ENCODE measurements around the gene SFRP5.
A peak's percentile ranks its signal among the peaks of the same experiment; 100 is the strongest.

Gene SFRP5

GRCh38 chr10:97771913-97772823 is at the start of gene SFRP5:
TSS of gene SFRP5 (minus strand) at chr10:97771999. CDS start at chr10:97771833, 166 bp downstream.
- no peak for DNase-seq (ENCODE audit: extremely low read depth in 1 of 2, low read depth in 1 of 2)

- no peak for DNase-seq (ENCODE audit: extremely low read depth in 1 of 2, low read depth in 1 of 2)
Measured at GRCh38 chr10:97820096-97820704, 48.4 kb upstream of the SFRP5 start.

- no peak for DNase-seq (ENCODE audit: extremely low read depth in 1 of 2, low read depth in 1 of 2)
Measured at GRCh38 chr10:97818572-97818971, 46.8 kb upstream of the SFRP5 start.

GRCh38 chr10:97816609-97817008 is 44.8 kb upstream of the SFRP5 start:
- DNase-seq (ENCODE audit: extremely low read depth in 1 of 2, low read depth in 1 of 2), result no peak

GRCh38 chr10:97814996-97815395 is 43.2 kb upstream of the SFRP5 start:
- no peak for DNase-seq (ENCODE audit: extremely low read depth in 1 of 2, low read depth in 1 of 2)

GRCh38 chr10:97813311-97813710 is 41.5 kb upstream of the SFRP5 start:
- DNase-seq (ENCODE audit: extremely low read depth in 1 of 2, low read depth in 1 of 2), result no peak

- DNase-seq (ENCODE audit: extremely low read depth in 1 of 2, low read depth in 1 of 2), result no peak
Measured at GRCh38 chr10:97812696-97813095, 40.9 kb upstream of the SFRP5 start.

- no peak for DNase-seq (ENCODE audit: extremely low read depth in 1 of 2, low read depth in 1 of 2)
Measured at GRCh38 chr10:97811958-97812357, 40.2 kb upstream of the SFRP5 start.

- no peak for DNase-seq (ENCODE audit: extremely low read depth in 1 of 2, low read depth in 1 of 2)
Measured at GRCh38 chr10:97810446-97810845, 38.6 kb upstream of the SFRP5 start.

GRCh38 chr10:97805949-97806348 is 34.1 kb upstream of the SFRP5 start:
- no peak for DNase-seq (ENCODE audit: extremely low read depth in 1 of 2, low read depth in 1 of 2)

- no peak for DNase-seq (ENCODE audit: extremely low read depth in 1 of 2, low read depth in 1 of 2)
Measured at GRCh38 chr10:97805096-97805884, 33.5 kb upstream of the SFRP5 start.

GRCh38 chr10:97801422-97801821 is 29.6 kb upstream of the SFRP5 start:
- no peak for DNase-seq (ENCODE audit: extremely low read depth in 1 of 2, low read depth in 1 of 2)

GRCh38 chr10:97800474-97800873 is 28.7 kb upstream of the SFRP5 start:
- DNase-seq (ENCODE audit: extremely low read depth in 1 of 2, low read depth in 1 of 2), result no peak

- no peak for DNase-seq (ENCODE audit: extremely low read depth in 1 of 2, low read depth in 1 of 2)
Measured at GRCh38 chr10:97798958-97799610, 27.3 kb upstream of the SFRP5 start.

GRCh38 chr10:97796651-97797050 is 24.9 kb upstream of the SFRP5 start:
- DNase-seq (ENCODE audit: extremely low read depth in 1 of 2, low read depth in 1 of 2), result no peak

- DNase-seq (ENCODE audit: extremely low read depth in 1 of 2, low read depth in 1 of 2), result no peak
Measured at GRCh38 chr10:97795886-97796285, 24.1 kb upstream of the SFRP5 start.

GRCh38 chr10:97791824-97792721 is 20.3 kb upstream of the SFRP5 start:
- DNase-seq (ENCODE audit: extremely low read depth in 1 of 2, low read depth in 1 of 2), result peak; percentile 38 to 52

- DNase-seq (ENCODE audit: extremely low read depth in 1 of 2, low read depth in 1 of 2), result no peak
Measured at GRCh38 chr10:97789770-97790397, 18.1 kb upstream of the SFRP5 start.
